ENCODE measurements around the gene ABTB1. TPM values are rescaled to one million over a fixed set of nuclear protein-coding genes. Genes with fewer than 3 reads are reported as not detected.

ABTB1 gene
- total and polyA plus RNA-seq, 2 experiments from 2014 or later: 3.7 to 5.7 TPM

- H3K36me3 Mint-ChIP-seq (ENCODE audit: low read depth): no peaks in the 10 kb centered on the region
- Histone ChIP-seq H3K4me3 (no peak overlapping the region), H3K27me3 (ENCODE audit: insufficient read depth) (no peaks in the 10 kb centered on the region), H3K27ac (ENCODE audit: low read depth) (no peak overlapping the region), H2AFZ (no peak overlapping the region), H4K20me1 (replicated peaks; ENCODE audit: insufficient read depth) (no peaks in the 10 kb centered on the region), H3K79me2 (replicated peaks; ENCODE audit: insufficient read depth) (no peaks in the 10 kb centered on the region), H3K9me2 (ENCODE audit: insufficient read depth) (no peaks in the 10 kb centered on the region), H3K4me2 (no peak overlapping the region), H3K4me1 (ENCODE audit: insufficient read depth) (no peaks in the 10 kb centered on the region; the same call in 1 of the 2 replicates), H3K36me3 (ENCODE audit: insufficient read depth) (no peaks in the 10 kb centered on the region), H3F3A (replicated peaks; ENCODE audit: low read depth) (no peaks in the 10 kb centered on the region)
- no peak for DNase-seq (ENCODE audit: low spot score)
- no peak for ATAC-seq
- H3K4me3 Mint-ChIP-seq: no peak overlapping the region
- H3K27me3 Mint-ChIP-seq (ENCODE audit: insufficient read depth, low read depth, poor library complexity): peaks cover under 1% of the 10 kb centered on the region
- TF ChIP-seq POLR2AphosphoS5 (IDR thresholded peaks at IDR 0.05; ENCODE audit: low read depth) (no peak), JUNB (IDR thresholded peaks at IDR 0.05; ENCODE audit: unreplicated experiment) (no peak), ZNF331 (CRISPR knock-in tag; IDR thresholded peaks at IDR 0.05; ENCODE audit: low read depth) (no peak), ETS1 (IDR thresholded peaks at IDR 0.05) (no peak), NANOG (IDR thresholded peaks at IDR 0.05; ENCODE audit: borderline replicate concordance) (no peak), EZH2 (IDR thresholded peaks at IDR 0.05; ENCODE audit: low read depth, unreplicated experiment) (no peak)
- no peaks in the 10 kb centered on the region for H3K9me3 Mint-ChIP-seq
- no peak overlapping the region for H3K27ac Mint-ChIP-seq
- H3K4me1 Mint-ChIP-seq: peaks cover 6% of the 10 kb centered on the region
Measured at GRCh38 chr3:127651516-127652172, 21.1 kb upstream of the ABTB1 start.

- no peak overlapping the region for H3K27ac Mint-ChIP-seq
- no peaks in the 10 kb centered on the region for H3K36me3 ChIP-seq (ENCODE audit: insufficient read depth)
- H3K4me1 ChIP-seq (ENCODE audit: insufficient read depth): no peaks in the 10 kb centered on the region; the same call in 1 of the 2 replicates
- no peaks in the 10 kb centered on the region for H3K27me3 ChIP-seq (ENCODE audit: insufficient read depth)
- H3K79me2 ChIP-seq (replicated peaks; ENCODE audit: insufficient read depth): no peaks in the 10 kb centered on the region
- H3K27me3 Mint-ChIP-seq (ENCODE audit: insufficient read depth, low read depth, poor library complexity): no peaks in the 10 kb centered on the region
- ATAC-seq (peak; percentile 97), DNase-seq (ENCODE audit: low spot score) (peak; percentile 91)
- H3K4me3 ChIP-seq: no peak overlapping the region
- no peaks in the 10 kb centered on the region; the same call in 2 of the 3 replicates for H3K4me1 Mint-ChIP-seq
- no peaks in the 10 kb centered on the region for H3K9me2 ChIP-seq (ENCODE audit: insufficient read depth)
- no peak overlapping the region for H3K4me2 ChIP-seq
- no peaks in the 10 kb centered on the region for H3F3A ChIP-seq (replicated peaks; ENCODE audit: low read depth)
- no peaks in the 10 kb centered on the region for H3K9me3 Mint-ChIP-seq
- H3K4me3 Mint-ChIP-seq: no peak overlapping the region
- no peaks in the 10 kb centered on the region for H3K36me3 Mint-ChIP-seq (ENCODE audit: low read depth)
- H2AFZ ChIP-seq: no peak overlapping the region
- TF ChIP-seq CTCF (conservative IDR thresholded peaks at IDR 0.05; ENCODE audit: low read depth in 2 of 2): peak; percentile 89 to 94
- no peak for TF ChIP-seq ZNF462 (CRISPR knock-in tag; IDR thresholded peaks at IDR 0.05)
- no peaks in the 10 kb centered on the region for H4K20me1 ChIP-seq (replicated peaks; ENCODE audit: insufficient read depth)
- H3K27ac ChIP-seq (ENCODE audit: low read depth): no peak overlapping the region
Measured at GRCh38 chr3:127652246-127652995, 20.3 kb upstream of the ABTB1 start.
